Neural cell (in vitro differentiated cells): ENCODE results near the gene PCYT1A.

Experiments used
- EP300 ChIP-seq: fragments of 450-650 bp; conservative IDR thresholded peaks from 2 replicates; pipeline ENCODE4 v1.6.1; 2014; ENCODE audit warnings: antibody characterized with exemption, mild to moderate bottlenecking, moderate library complexity; ENCODE audit not compliant: poor library complexity, severe bottlenecking
- EZH2 ChIP-seq: fragments of 200-600, 300-800 bp; shearing (Covaris generic), sonication (generic); IDR thresholded peaks from 2 replicates; pipeline ENCODE4 v1.6.1; 2014; ENCODE audit warnings: antibody characterized with exemption, low read length, borderline replicate concordance, mild to moderate bottlenecking; ENCODE audit not compliant: insufficient read depth, poor library complexity, severe bottlenecking
- TF ChIP-seq, protein P1 (sequence below): fragments of 450-650 bp; IDR thresholded peaks from 2 replicates; pipeline ENCODE4 v1.5.1; 2014; ENCODE audit warnings: antibody characterized with exemption, mild to moderate bottlenecking, moderate library complexity; ENCODE audit not compliant: poor library complexity, severe bottlenecking

DNA sequence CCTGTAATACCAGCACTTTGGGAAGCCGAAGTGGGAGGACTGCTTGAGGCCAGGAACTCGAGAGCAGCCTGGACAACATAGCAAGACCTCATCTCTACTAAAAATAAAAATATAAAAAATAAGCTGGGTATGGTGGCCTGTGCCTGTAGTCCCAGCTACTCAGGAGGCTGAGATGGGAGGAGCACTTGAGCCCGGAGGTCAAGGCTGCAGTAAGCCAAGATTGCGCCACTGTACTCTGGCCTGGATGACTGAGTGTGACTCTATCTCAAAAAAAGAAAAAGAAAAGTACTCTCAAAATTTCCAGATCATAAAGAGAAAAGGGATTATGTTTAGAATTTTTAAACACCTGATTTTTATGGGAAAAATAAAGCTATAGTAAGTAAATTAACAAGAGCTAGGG is 47.1 kb downstream of the PCYT1A start:
- TF ChIP-seq EP300, result no peak
- TF ChIP-seq, protein P1, sequence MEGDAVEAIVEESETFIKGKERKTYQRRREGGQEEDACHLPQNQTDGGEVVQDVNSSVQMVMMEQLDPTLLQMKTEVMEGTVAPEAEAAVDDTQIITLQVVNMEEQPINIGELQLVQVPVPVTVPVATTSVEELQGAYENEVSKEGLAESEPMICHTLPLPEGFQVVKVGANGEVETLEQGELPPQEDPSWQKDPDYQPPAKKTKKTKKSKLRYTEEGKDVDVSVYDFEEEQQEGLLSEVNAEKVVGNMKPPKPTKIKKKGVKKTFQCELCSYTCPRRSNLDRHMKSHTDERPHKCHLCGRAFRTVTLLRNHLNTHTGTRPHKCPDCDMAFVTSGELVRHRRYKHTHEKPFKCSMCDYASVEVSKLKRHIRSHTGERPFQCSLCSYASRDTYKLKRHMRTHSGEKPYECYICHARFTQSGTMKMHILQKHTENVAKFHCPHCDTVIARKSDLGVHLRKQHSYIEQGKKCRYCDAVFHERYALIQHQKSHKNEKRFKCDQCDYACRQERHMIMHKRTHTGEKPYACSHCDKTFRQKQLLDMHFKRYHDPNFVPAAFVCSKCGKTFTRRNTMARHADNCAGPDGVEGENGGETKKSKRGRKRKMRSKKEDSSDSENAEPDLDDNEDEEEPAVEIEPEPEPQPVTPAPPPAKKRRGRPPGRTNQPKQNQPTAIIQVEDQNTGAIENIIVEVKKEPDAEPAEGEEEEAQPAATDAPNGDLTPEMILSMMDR, result no peak
- TF ChIP-seq EZH2, result no peak
